ENCODE measurements around the gene PRKCH.

Gene PRKCH

DNA sequence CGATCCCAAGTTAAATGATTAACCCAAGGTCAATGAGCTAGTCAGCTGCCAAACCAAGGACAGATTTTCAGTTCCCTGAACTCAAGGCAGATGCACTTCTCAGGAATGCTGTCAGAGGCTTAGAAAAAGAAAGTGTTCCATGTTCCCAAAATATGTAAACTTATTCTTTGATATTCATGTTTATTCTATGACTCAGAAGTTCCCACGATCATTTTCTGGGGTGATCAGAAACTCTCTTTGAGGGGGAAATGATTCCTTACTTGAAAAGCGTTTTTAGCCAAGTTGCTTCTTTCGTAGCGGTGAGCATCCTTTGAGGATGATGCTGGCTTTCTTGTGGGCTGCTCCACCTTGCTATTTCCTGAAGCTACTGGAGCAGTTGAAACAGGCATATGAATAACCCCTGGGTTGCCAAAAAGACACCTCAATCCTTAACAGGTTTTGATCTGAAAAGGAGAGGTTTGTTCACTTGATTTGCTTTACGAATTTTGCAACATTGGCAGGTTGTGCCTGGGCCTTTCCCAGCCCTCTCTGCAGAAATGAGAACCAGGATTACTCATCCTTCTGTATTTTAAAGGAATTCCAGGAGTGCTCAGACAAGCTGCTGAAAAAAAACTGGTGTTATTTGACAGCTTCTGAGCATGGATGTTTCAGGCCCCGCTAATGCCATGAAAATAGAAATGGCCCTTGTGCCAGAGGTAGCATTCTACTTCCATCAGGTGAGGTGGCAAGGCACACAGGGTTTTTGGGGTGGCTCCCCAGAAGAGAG is 252.6 kb downstream of the PRKCH start:
- no peak for ATAC-seq

DNA sequence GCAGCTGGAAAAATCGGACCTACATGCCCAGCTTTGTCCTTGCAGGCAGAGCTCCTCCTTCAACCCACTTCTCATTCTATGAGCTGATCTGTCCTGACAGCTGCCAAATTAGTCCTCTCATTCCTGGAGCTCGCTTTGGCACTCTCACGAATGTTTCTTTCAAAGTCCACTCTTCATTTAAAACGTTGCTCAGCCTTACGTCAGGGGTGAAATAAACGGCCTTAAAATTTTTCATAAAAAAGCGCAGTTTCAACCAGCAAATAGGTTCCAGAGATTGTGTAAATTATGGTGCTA is 253.1 kb downstream of the PRKCH start:
- no peak for ATAC-seq

DNA sequence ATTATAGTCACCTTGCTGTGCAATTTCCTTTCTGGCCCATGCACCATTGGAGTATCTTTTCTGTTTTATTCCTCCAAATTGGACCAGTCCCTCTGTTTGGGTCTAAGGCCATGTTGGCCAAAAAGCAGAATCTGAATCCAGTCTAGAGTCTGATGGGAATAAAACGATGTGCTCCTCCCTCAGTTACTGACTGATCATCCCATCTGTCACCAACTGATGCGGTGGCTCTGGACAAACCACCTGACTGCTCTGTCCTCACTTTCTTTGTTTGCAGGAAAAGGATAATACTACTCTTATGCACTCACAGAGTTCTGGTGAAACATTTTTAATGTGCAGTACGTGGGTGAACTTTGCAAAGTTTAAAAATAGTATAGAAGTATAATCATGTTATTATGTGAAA is 253.7 kb downstream of the PRKCH start:
- no peak for ATAC-seq

DNA sequence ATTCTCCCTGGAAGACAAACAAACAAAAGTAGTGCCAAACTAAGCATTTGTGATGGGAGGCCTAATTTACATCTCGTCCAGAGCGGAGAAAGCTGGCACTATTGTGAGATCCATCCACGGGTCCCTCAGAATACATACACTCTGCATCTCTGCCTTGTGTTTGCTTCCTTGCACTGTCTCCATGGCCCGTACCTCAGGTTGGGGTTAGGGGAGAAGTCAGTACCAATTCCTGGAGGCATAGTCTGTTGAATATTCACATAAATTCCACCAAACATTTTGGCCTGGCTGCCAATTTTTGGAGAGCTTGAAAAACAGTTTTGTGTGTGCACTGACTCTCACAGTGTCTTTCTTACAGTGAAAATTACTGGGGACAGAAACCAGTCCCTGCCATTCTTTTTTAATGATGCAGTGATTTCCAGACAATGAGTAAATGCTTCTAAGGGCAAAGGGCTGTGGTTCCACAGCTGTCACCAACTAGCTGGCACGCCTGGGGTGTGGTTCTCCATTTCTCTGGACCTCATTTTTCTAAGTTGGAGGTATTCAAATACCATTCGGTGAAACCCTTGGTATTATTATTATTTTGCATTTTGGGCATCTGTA is 254.3 kb downstream of the PRKCH start:
- no peak for ATAC-seq

DNA sequence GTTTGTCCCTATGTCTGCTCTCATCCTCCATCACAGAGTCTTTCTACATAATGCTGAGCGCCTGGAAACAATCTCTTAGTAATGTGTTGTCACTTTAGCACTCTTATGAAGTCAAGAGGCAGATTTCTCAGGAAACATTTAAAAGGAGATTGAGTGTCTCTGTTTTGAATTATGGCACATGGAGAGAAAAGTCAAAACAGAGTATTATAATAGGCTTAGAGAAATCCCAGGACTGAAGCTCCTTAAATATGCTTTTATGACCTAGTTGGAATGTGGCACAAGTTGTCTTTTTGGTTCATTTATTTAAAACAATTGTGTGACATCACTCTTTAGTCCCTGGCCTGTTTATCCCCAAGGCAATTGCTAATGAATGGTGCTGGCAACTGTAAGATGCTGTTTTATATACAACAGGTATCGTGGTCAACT is 256.1 kb downstream of the PRKCH start:
- no peak for ATAC-seq

DNA sequence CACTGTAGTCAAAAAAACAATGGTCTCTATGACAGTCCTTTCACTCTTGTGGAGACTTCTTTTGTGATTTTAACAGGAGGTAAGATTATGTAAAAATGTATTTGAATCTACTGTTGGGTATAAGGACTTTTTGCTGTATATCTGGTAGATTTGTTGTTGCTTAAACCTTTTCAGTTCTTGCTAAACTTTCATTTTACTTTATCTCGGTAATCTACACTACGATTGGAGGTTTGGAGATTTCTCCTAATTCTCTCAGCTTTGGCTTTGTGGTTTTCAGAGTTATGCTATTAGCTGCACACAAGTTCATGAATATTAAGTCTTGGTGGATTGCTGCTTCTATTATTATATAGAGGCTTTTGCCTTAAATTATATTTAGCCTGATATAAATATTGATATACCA is 257.4 kb downstream of the PRKCH start:
- peak; percentile 38 to 63 for ATAC-seq

DNA sequence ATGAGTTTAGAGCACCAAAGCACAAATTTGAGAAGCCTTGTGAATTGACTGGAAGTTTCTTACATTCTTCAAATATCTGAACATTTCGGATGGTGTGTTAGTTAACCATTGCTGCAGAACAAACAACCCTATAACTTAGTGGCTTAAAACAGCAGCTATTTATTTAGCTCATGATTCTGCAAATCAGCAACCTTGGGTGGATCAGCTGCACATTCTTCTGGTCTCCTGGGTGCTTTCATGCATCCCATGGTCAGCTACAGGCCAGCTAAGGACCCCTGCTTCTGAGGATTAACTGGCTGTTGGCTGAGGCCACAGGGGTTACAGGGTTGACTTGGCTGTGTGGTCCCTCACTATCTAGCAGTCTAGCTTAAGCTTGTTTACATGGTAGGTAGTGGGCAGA is 260.0 kb downstream of the PRKCH start:
- no peak for ATAC-seq

DNA sequence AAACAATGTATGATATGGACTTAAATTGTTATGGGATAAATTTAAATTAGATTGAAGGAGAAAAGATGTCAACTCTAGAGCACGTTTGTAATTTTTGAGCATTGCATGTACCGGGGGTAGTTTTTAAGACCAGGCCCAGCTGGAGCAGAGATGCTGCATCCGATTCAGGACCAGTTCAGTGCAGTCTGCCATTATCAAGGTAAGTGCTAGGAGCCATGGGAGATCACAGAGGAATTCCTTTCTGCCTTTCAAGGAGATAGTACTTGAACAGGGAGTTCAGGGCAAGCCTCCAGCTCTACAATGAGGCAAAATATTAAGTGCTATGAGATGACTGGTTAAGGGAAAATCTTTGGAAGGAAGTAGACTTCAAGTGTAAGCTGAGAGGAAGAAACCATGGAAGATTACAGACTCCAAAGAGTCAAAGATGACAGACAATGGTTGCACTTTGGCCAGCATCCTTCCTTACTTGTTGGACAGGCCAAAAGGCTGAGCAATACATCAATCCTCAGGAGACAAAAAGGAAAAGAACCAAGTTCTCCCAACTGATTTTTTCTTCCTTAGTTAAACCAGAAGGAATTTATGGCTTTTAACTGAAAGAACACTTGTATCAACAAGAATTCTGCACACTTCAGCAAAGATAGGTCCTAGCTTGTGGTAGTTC is 260.7 kb downstream of the PRKCH start:
- ATAC-seq: no peak

DNA sequence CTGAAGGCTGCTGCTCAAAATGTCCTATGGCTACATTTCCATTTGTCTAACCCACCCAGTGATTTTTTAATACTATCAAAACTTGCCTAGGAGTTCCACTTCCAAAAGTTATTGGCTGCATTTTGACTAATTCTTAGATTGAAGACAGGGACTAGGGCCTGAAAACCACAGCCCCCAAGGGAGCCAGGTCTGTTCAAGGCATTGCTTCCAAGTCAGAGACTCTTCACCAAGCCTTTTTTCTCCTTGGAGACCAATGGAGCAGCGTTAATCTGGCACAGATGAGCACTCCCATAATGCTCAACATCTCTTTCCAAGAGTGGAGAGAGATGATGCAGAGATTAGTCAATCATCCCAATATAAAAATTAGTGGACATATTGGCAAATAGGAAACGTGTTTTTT is 261.4 kb downstream of the PRKCH start:
- ATAC-seq: no peak

DNA sequence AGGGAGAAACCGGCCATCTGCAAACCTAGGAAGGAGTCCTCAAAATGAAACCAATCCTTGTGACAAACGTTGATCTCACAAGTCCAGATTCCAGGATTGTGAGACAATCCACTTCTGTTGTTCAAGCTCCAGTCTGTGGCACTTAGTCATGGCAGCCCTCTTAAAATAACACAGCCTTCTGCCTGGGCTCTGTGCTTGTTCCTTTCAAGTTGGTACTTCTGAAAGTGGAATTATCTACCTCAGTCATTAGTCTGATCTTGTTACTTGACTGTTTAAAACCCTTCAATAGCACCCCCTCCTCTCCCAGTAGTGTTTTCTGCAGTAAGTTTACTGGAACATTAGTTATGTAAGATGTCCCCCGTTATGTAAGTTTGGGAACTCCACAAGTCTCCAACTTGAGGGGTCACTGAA is 263.0 kb downstream of the PRKCH start:
- ATAC-seq: no peak

DNA sequence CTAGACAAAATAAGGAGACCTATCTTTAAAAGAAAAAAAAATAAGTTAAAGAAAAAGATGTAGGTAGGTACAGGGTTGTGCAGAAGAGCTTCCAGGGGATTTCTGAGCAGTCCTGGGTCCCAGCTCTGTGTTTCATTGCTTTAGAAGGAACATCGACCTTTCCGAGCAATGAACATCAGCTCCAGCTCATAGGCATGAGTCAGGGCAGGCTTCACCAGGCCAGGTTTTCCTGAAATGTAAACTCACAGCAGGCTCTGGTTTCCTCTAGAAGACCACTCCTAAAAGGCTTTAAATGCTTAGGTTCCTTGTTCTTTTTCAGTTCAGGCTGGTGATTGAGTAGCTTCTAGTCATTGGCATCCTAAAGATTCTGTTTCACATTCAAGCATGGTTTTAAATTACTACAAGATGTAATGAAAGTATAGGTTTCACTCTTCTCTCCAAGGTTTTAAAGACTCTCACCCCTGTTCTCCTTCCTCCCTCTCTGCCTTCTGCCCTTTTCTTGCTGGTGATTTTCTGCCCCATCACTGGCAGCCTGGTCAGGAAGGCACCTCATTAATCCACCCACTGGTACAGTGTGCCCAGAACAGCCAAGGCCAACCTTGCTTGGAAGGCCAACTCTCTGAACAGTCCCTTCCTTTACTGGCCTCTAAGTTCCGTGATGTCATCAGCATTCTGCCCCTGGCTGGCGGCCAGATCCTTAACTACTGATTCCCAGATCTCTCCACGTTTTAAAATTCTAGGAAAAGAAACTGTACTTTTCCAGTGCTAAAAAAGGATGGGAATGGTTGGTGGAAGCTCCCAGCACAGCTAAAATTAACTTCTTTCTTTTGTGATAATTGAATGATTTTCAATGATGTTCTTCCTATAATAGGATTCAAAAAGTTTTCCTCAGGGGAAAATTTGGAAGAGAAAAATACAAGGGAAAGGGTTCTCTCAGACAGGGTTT is 264.5 kb downstream of the PRKCH start:
- no peak for ATAC-seq

DNA sequence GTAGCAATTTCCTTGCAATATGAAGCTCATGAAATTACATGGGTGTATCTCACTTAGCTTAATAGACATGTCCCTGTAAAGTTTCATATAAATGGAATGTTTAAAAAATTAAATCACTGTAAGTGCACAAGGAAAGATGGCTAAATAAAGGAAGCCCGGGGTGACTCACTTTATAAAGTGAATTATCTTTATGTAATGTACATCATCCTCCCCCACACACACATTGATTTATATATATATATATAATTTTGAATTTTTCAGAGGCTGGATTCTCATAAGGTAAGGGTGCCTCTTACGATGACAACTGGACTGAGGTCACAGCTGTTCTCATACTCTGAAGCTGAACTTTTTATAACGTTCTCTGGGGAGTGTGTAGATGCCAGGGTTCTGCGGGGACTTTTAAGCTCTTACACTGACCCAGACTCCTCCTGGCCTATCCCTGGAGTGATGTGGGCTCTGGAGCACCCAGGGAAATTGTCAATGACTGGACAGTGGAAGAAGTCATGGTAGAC is 265.2 kb downstream of the PRKCH start:
- ATAC-seq: no peak

DNA sequence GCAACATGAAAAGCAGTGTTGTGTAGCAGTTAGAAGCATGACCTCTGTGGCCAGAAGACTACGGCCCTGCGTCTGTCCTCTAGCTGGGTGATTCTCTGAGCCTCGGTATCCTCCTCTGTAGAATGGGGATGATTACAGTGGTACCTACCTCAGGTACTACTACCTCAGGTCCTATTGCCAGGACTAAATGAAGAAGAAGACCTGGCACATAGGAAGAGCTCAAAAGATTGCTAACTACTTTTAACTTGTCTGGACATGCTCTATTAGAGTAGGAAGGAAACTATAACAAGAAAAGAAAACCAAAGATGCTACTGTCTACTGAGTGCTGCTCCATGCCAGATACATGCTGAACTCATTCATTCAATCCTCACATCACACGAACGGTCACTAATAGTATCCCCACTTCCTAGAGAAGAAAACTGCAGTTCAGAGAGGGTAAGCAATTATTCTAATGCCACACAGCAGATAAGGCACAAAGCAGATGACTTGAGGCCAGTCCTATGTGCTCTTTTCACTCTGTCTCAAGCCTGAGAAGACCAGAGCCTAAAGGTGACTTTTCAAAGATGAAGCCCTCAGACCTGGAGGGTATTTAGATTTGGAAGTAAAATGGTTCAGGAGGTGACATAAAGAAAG is 265.8 kb downstream of the PRKCH start:
- no peak for ATAC-seq

DNA sequence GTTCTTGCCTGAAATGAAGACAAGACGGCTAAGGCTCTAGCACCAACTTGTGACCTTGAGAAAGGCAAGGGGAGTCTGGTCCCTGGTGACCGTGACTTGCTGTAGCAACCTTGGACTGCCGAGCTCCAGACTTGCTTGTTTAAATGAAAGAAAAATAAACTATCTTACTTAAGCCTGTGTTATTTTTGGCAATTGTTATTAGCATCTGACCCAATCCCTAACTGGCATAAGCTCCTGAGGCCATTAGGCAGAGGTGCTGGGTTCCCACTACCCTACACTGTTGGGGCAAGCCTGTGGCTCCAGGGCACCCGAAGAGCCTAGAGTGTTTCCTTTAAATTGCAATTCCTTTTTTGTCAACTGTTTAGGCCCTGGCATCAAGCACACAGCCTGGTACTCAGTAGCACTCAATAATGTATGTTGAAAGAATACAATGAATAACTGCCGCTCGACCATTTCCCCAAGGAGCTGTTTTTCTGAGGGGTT is 267.1 kb downstream of the PRKCH start:
- no peak for ATAC-seq

DNA sequence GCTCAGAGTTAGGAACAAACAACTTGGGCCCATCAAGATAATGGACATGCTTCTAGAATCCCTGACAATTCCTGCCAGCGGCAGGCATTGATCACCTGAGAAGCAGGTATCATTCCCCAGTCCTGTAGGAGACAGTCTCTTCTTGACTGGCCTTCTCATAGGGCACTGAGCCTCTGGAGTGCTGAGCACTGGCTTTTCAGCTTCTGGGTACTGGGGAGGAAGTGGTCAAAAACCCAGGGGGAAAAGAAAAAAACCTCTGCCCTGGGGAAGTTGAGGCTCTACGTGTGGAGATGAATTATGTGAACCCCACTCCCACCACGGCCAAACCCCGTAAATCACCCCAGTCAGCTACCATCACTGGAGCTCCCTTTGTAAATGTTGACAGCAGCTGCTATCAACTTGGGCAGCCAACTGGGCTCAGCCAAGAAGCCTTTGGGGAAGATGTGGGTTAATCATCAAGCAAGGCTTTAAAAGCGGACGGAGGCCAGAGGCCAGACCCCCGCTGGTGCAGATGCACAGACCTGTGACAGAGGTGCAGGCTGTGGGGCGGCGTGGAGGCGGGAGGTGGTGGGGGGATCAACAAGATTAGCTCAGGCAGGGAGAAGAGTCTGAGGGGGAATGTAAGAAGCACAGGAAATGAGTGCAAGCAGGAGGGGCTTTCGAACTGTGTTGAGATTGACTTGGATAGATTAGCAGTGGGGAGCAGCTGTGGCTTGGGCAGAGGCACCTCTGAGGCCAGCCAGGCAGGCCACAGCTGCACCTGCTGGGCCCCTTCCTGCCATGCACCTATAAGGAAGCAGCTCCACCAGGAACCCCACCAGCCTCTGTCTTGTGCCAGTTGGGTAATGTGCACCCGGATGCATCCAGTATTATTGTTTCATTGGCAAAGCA is 268.6 kb downstream of the PRKCH start:
- no peak for ATAC-seq

DNA sequence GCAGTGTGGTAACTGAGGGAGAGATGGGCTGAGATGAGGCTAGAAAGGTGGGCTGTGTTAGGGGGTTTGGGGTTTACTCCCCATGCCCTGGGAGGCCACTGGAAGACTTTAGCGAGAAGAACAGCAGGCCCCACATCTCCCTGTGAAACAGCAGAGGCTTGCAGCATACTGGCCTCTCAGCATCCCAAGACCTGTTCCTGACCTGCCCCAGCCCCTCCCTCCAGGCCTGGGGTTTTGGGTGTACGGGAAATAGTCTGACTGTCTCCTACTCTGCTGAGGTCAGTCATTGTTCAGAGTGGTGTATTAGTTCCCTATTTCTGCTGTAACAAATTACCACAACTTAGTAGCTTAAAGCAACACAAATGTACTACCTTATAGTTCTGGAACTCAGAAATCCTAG is 270.5 kb downstream of the PRKCH start:
- ATAC-seq: no peak

DNA sequence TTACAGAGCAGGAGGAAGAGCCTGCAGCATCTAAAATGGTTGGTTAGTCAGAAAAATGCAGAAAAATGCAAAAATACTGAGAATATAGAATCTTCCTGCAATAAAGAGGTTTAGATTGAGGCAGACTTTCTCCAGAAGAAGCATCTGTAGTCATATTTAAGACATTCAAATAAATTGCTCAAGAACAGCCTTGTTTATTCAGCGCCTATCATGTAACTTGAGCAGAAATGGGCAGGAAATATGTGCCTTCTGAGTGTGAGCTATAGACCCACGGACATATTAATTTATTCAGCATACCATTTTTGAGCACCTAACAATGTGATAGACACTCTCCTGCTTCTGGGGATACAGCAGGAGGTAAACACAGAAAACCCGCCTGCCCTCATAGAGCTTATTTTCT is 272.0 kb downstream of the PRKCH start:
- ATAC-seq: no peak

DNA sequence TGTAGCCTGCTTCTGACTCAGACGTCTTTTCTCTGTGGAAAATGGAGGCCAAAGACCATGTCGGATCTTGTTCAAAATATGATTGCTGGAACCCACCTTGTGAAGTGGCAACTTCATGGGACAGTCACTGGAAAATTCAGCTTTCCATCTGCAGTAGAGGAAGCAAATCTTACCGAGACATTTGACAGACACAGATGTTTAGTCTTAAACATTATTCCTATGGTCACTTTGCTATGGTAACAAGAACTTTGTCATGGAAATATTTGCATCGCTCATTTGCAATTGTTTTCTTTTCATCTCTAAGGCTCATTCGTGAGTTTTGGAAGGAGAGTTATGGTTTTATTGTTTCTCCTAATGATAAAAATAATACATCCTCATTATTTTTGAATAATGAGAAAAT is 275.6 kb downstream of the PRKCH start:
- no peak for ATAC-seq

DNA sequence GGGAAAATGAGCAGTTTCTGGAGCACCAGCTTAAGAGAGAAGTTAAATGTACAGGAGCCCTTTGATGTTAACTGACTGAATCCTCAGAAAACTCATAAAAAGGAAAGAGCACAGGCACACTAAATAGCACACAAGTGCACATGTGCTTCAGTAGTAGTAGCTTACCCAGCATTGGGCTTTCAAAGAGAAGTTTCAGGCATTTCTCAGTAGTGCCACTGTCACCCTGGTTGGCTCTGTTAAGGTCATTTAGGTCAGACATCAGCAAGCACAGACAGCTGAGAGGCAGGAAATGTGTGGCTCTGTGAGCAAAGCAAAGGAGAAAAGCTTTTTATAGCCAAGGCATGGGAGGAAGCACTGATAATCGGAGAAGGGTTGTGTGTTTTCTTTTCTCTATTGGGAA is 277.6 kb downstream of the PRKCH start:
- no peak for ATAC-seq

DNA sequence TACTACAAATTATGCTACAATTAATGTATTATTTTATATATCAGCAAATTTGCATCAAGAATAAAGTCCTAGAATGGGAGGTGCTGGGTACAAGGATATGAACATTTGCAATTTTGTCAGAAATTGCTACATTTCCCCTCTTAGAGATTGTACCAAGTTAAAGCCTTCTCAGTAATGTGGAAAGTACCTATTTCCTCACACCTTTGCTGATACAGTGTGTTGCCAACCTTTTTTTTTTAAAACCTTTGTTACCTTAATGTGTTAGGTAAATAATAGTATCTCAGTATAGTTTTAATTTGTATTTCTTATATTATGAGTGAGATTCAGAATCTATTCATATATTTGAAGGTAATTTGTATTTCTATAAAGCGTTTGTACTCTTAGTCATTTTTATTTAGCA is 278.6 kb downstream of the PRKCH start:
- ATAC-seq: no peak

Measured in activated CD4-positive, CD25-positive, alpha-beta regulatory T cell treated with anti-CD3 and anti-CD28 coated beads, Interleukin-2, amount 50 U/mL, for 24 hours (primary cell).